GM19455 (cell line): ENCODE data around the gene OTUD4.
"Not testable (repeated sequence)": the region's sequence is repeated elsewhere in the genome, so short reads cannot be mapped to it uniquely, and the experiment has no call there.

Experiments
- ATAC-seq: cut with Tn5 transposase; IDR thresholded peaks from one replicate; pipeline ENCODE4 v1.9.1; 2021; ENCODE audit not compliant: unreplicated experiment

The OTUD4 gene, protein sequence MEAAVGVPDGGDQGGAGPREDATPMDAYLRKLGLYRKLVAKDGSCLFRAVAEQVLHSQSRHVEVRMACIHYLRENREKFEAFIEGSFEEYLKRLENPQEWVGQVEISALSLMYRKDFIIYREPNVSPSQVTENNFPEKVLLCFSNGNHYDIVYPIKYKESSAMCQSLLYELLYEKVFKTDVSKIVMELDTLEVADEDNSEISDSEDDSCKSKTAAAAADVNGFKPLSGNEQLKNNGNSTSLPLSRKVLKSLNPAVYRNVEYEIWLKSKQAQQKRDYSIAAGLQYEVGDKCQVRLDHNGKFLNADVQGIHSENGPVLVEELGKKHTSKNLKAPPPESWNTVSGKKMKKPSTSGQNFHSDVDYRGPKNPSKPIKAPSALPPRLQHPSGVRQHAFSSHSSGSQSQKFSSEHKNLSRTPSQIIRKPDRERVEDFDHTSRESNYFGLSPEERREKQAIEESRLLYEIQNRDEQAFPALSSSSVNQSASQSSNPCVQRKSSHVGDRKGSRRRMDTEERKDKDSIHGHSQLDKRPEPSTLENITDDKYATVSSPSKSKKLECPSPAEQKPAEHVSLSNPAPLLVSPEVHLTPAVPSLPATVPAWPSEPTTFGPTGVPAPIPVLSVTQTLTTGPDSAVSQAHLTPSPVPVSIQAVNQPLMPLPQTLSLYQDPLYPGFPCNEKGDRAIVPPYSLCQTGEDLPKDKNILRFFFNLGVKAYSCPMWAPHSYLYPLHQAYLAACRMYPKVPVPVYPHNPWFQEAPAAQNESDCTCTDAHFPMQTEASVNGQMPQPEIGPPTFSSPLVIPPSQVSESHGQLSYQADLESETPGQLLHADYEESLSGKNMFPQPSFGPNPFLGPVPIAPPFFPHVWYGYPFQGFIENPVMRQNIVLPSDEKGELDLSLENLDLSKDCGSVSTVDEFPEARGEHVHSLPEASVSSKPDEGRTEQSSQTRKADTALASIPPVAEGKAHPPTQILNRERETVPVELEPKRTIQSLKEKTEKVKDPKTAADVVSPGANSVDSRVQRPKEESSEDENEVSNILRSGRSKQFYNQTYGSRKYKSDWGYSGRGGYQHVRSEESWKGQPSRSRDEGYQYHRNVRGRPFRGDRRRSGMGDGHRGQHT

DNA sequence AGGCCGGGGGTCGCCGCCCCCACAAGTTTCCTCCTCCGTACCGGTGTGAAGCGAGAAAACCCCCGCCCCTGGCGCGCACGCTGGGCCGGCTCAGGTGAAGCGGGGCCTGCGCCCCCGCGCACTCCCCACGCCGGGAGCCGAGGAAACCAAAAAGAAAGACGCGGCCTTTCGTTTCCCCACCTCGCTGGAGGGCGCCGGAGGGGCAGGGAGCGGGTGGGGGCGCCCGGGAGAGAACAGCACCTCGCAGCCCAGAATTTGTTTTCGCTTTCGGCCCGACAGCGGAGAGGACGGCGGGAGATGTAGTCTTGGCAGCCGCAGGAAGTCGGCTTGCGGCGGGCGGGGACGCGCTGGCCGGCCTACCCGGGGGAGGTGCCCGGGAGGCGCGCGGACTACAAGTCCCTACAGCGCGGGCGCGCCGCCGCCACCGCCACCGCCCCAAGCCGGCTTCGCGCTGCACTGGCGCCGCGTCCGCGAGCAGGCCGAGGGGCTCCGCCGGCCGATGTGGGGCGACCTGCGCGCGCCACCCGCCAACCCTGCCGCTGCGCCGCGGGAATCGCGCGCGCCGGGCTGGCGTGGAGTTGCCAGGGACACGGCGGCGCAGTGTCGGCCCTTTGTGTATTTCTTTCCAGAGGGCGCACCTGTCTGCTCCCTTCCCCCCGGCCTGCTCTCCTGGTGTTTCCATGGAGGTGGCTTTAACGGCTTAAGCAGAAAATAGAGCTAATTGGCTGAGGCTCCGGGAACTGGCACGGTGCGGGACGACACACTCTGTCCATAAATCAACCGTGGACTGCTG lies at the start of gene OTUD4:
TSS of gene OTUD4 (minus strand) at position 292 of the 793 bp plus-strand sequence. CDS start 616 bp downstream, outside the sequence.
- ATAC-seq: peak; percentile 79

DNA sequence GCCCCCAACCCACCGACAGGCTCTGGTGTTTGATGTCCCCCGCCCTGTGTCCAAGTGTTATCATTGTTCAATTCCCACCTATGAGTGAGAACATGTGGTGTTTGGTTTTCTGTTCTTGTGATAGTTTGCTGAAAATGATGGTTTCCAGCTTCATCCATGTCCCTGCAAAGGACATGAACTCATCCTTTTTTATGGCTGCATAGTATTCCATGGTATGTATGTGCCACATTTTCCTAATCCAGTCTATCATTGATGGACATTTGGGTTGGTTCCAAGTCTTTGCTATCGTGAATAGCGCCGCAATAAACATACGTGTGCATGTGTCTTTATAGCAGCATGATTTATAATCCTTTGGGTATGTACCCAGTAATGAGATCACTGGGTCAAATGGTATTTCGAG lies 42.8 kb upstream of the OTUD4 start:
- not testable (repeated sequence) for ATAC-seq

DNA sequence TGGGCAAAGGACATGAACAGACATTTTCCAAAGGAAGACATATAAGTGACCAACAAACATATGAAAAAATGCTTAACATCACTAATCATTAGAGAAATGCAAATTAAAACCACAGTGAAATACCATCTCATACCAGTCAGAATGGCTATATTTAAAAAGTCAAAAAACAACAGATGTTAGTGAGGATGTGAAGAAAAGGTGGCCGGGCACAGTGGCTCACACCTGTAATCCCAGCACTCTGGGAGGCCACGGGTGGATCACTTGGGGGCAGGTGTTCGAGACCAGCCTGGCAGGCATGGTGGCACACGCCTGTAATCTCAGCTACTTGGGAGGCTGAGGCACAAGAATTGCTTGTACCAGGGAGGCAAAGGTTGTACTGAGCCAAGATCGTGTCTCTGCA lies 41.1 kb upstream of the OTUD4 start:
- not testable (repeated sequence) for ATAC-seq

DNA sequence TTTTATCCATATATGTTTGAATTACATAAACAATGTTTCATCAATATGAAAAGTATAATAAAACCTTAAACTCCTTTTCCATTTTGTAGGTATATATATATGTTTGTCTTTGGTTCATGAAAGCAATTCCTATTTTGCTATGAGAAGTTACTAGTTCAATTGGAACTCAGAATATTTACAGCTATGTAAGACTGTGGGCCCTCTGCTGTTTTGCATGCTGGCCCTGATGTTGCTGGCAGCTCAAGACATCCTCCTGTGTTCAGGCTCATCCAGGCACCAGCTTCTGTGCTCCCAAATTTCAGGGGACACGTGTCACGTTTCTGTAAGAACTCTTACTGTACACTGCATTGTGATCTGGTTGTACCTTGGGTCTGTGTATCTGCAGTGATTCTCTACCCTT lies 38.7 kb upstream of the OTUD4 start:
- ATAC-seq: no peak

DNA sequence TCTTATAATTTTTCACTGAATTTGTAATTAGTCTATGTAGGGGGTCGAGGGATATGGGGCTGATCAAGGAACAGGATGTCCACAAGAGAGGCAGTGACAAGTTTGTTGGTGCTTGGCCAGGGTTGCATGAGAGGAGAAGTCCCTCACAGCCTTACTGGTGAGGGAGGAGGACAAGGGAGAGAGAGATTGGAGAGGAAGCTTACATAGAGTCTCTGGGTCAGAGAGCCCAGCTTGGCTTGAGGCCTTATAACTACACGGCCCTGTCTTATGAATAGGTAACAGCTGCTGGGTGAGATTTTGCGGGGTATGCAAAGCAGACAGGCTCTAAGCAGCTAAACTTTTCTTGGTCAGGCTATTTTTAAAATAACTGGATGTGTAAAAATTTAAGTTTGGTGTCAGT lies 37.9 kb upstream of the OTUD4 start:
- ATAC-seq: peak; percentile 95

DNA sequence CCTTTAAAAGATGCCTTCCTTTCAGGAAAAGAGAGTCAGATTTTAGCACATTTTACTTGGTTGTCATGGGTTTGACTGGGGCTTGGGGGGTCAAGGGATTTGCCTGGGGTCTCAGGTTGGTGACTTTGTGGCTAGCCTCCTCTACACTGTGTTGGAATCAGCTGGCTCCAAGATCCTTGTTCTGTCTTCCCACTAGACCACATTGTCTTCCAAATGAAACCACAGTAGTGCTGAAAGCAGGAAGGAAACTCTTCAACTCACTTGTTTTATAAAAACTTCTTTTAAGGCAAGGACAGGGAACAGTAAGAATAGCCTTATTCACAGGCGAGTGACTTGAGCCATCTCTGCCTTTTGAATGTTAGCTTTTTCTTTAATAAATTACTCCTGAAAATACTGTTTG lies 37.0 kb upstream of the OTUD4 start:
- no peak for ATAC-seq

DNA sequence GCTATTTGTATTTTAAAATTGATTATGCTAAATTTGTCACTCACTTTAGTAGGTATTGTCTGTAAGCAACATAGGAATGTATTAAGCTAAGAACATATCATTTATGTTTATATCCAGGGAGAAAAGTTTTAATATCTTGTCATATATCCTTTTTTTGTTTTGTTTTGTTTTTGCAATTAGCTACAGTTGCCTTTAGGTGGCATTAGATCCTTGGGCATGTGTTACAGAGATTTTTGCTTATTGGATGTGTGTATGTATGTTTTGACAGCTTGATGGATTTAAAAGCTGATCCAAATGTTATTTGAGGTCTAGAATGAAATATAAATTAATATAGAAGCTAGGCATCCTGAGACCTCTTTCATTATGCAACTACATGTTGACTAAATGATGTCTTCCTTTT lies 36.1 kb upstream of the OTUD4 start:
- no peak for ATAC-seq

DNA sequence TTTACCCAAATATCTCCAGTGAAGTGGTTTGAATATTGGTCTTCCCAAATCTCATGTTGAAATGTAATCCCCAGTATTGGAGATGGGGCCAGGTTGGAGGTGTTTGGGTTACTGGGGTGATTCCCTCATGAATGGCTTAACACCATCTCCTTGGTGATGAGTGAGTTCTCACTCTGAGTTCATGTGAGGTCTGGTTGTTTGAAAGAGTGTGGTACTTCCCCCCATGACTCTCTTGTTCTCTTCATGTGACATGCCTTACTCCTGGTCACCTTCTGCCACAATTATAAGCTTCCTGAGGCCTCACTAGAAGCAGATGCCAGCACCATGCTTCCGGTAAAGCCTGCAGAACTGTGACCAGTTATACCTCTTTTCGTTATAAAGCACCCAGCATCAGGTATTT lies 32.9 kb upstream of the OTUD4 start:
- ATAC-seq: no peak

DNA sequence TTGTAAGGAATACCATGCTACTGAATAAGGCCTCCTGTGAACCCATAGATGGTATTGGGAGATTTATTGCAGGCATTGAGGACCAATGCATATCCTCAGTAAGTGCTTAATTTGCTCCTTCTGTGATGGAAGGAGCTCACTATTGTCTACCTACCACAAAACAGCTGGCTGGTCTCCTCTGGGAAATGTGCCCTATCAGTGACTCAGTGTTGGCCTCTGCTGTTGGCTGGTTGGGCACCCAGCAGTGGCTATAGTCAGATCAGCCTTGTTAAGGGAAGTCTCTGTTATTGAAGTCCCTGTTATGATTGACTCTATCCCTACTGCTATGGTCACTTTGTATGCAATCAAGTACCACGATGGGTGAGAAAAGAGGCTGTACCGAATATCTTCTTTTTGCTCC lies 27.5 kb upstream of the OTUD4 start:
- ATAC-seq: no peak

DNA sequence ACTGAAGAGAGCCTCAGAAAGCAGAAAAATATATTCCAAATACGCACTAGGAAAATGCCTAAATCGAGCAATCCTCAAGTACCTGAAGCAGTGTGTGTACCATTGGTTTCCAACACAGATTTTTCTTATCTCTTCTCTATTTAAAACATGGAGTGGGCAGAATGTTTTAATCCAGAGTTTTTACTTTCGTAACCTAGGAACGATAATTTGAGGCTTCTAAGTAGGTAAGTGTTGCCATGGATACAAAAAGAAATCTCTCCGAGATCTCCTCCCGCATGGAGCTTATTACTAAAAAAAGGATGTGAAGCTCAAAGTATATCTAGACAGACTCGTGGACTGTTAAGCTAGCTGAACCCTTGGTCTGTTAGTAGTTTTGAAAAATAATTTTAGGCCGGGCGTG lies 23.0 kb upstream of the OTUD4 start:
- ATAC-seq: no peak

DNA sequence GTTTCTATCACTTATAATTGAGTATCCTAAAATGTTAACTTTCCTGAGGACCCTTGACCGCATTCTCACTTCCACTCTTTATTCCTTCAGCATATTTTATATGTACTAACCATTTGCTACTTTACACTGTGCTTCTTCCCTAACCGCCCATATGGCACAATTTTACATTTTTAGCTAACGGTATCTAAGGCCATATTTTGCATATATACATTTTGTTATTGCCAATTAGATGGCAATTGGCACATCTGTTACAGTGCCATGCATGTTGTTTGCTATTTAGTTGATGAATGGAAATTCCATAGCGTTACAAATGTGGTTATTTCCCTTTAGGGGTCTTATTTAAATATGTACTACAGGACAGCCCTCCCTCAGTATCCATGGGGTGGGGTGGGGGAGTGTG lies 20.0 kb upstream of the OTUD4 start:
- no peak for ATAC-seq

DNA sequence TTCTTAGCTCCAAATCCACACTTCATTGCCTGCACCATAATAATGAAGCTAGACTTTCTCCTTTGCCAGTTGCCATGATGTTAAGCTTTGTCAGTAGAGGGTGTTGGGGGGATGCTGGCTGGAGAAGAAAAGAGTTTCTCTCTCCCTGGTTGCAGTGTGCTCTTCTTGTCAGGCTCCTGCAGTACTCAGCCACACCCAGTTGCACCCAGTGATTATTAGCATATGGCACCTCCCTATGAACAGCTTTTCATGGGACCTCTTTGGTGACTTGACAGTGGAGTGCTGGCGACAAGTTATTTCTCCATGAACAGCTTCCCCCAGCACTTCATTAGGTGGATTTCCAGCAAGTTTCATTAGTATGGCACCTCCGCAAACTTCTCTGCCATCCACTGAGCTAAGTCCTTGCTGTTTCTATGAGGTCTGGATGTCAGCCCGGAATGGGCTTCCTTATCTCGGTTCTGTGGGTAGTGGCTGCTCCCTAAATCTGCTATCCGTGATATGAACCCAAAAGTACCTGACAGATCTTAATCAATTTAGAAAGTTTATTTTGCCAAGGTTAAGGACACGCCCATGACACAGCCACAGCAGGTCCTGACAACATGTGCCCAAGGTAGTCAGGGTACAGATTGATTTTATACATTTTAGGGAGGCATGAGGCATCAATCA lies 18.8 kb upstream of the OTUD4 start:
- no peak for ATAC-seq

DNA sequence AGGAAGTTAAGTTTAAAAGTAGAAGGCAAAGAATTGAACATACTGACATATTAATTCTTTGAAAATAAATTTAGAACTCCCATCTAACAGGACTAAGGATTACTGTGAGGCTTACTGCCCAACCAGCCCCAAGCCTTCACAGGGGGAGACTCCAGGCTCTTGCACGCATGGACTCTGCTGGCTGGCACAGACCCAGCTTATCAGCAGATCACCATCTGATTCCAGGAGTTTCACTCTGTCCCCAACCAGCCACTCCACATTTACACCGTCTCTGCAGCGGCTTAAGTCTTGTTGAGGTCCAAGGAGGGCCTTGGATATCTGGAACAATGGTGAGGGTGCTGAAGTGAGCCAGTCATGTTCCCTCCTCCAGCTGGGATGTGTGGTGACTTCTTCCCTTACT lies 16.4 kb upstream of the OTUD4 start:
- ATAC-seq: no peak

DNA sequence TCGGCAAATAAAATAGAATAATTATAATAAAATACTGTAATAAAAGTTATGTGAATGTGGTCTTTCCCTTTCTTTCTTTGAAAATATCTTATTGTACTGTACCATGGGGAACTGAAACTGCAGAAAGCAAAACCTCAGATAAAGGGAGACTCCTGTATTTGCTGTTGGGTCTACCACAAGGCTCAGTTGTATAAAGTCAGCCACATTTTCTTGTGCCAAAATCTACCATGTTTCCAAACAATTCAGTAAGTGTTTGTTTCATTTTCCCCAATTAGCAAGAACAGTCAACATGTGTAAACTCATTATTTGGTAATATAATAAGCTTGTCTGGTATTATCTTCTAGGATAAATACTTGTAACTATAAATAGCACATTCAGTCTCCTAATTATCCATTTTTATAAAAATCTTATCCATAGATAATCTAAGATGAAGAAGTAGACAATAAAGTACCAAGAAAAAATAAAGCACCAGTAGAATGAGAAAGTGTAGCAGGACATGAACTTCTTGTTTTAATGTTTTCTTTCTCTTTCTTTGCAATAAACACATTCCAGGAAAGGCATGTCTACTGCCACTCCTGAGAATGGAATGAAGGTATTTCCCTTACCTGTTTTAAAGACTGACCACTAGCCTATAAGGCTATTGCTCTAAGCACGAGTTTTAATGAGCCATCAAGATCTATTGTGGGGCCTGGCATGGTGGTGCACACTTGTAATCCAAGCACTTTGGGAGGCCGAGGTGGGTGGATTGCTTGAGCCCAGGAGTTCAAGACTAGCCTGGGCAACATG lies 15.0 kb upstream of the OTUD4 start:
- ATAC-seq: peak; percentile 78

DNA sequence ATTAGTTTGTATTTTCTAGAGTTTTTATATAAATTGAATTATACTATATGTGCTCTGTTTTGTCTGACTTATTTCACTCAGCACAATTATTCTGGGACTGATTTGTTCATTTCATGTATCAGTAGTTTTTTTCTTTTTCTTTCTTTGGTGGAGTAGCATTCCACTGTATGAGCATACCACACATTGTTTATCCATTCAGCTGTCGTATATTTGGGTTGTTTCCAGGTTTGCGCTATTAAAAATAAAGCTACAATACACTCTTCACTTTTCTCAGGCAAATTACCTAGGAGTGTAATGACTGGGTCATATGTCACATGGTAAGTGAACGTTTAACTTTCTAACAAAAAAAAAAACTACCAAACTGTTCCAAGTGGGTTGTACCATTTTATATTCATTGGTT lies 9.6 kb upstream of the OTUD4 start:
- ATAC-seq: no peak

DNA sequence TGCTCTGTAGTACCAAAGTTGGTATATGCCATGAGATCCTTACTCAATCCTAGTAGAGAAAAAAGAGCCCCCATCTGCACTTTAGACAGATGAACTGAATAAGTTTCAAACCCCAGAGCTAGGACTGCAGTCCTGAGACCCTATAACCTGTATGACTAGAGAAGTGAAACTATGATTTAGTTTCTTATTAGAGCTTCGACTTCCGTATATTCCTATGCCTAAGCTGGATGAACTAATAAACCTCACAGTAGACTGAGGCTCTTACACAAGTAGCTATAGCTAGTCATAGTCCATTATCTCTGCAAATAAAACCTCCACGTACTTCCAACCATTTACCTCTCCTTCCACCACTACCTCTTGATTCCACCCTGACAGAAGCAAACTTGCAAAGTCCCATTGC lies 6.3 kb upstream of the OTUD4 start:
- peak; percentile 82 for ATAC-seq

DNA sequence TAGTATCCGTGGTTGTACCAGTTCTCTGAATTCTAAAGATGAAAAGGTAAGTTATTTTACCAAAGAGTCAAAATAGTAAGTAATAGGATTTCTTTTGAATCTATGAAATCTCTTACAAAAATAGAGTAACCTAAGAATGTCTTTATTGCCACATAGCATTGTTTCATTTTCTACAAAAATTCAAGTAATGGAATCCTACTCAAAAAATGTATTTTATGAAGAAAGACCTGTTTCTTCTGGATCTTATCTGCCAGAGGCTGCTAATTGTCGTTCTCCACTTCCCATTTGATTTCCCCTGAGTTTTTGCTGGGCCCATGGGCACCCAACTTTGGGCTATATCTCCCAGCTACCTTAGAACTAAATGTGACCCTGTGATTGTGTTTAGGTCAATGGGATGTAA lies 3.2 kb upstream of the OTUD4 start:
- ATAC-seq: no peak

DNA sequence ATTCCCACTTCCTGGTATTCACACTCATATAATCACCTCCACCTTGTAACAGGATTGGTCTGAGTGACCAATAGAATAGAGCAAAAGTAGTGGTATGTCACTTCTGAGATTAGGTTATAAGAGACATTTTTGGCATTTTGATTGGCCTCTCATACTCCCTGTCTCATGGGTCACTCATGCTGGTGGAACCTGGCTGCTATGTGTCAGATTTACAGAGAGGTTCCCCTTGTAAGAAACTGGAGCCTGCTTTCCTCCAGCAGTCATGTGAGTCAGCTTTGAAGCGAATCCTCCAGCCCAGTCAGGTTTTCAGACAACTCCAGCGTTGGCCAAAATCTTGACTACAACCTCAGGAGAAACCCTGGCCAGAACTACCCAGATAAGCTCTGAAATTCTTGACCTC lies 2.6 kb upstream of the OTUD4 start:
- no peak for ATAC-seq

DNA sequence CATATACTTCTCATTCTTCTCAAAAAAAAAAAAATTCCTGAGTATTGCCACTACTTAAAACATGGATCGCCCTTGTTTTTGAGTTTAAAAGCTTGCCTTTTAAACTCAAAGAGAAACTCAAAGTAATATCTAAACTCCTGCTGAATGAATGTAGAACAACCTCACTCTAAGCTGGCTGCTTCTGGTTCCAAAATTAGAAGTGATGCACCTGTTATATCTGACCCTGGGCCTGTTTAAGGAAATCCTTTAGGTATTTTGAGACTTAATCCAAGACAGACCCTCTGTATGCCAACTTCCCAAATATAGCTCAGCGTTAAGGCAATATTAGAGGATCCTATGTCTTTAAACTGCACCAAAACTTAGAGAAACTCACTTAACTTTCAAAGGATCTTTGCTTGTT lies 1.8 kb upstream of the OTUD4 start:
- no peak for ATAC-seq

DNA sequence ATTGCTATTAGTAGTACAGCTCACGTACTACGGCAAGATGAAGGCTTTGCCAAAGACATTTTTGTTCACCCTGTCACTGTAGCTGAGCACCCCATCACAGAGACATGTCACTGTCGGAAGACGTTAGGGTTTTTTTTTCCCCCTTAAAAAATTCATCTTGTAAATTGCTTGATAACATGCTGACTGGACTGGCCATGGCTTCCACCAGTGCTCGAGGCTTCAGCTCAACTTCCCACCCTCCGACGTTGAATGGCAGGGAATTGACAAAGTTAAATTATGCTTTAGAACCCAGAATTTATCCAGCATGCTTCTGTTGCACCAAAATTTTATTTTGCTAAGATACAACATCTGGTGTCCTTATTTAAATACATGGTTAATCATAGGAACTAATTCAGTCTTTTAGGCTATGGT lies 707 bp upstream of the OTUD4 start:
- peak; percentile 1 for ATAC-seq
